ENCODE results near the gene GPX7.

- TF ChIP-seq, protein P1, sequence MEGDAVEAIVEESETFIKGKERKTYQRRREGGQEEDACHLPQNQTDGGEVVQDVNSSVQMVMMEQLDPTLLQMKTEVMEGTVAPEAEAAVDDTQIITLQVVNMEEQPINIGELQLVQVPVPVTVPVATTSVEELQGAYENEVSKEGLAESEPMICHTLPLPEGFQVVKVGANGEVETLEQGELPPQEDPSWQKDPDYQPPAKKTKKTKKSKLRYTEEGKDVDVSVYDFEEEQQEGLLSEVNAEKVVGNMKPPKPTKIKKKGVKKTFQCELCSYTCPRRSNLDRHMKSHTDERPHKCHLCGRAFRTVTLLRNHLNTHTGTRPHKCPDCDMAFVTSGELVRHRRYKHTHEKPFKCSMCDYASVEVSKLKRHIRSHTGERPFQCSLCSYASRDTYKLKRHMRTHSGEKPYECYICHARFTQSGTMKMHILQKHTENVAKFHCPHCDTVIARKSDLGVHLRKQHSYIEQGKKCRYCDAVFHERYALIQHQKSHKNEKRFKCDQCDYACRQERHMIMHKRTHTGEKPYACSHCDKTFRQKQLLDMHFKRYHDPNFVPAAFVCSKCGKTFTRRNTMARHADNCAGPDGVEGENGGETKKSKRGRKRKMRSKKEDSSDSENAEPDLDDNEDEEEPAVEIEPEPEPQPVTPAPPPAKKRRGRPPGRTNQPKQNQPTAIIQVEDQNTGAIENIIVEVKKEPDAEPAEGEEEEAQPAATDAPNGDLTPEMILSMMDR (conservative IDR thresholded peaks at IDR 0.05; ENCODE audit: low read depth, low read length), result no peak
- no peak for TF ChIP-seq EZH2 (IDR thresholded peaks at IDR 0.05; ENCODE audit: borderline replicate concordance, low read depth, low read length, poor library complexity, severe bottlenecking)
Measured at GRCh38 chr1:52595061-52595460, 7.1 kb upstream of the GPX7 start.

All from A673 (cell line).